ENCODE data around the gene BMP10. TPM values are rescaled to one million over a fixed set of nuclear protein-coding genes. Genes with fewer than 3 reads are reported as not detected.

Gene BMP10
- total and polyA plus RNA-seq, 8 donors: not detected

- DNase-seq (no peak), ATAC-seq (no peak)
- Histone ChIP-seq H3K4me3 (no peak overlapping the region), H3K36me3 (peaks cover 0 to 98% of the 10 kb centered on the region in 2 donors), H3K4me1 (peaks cover 0 to 7% of the 10 kb centered on the region in 2 donors), H3K9me3 (no peaks in the 10 kb centered on the region), H3K27me3 (no peaks in the 10 kb centered on the region), H3K27ac (peak overlapping the region in 1 of 2 donors; percentile 60)
- no peak for TF ChIP-seq CTCF (IDR thresholded peaks at IDR 0.05)
- intact Hi-C loops (cut with DNase I): no loop called here
Observed at GRCh38 chr2:68817306-68817705, 53.9 kb downstream of the BMP10 start.

Other genes starting within 250 kb of the BMP10 start
- not detected for gene PROKR1, start 227.8 kb downstream of the BMP10 start, total RNA-seq
- gene PROKR1, start 227.8 kb downstream of the BMP10 start, polyA plus RNA-seq (ENCODE audit: insufficient read length in 6 of 6): under 1 TPM; 0.04 to 0.14 (median 0.09) TPM
- gene ARHGAP25, start 136.6 kb downstream of the BMP10 start, total RNA-seq: 10 to 100 TPM; 16.5 to 43.5 TPM
- gene ARHGAP25, start 136.6 kb downstream of the BMP10 start, polyA plus RNA-seq (ENCODE audit: insufficient read length in 6 of 6): 10 to 100 TPM in 1 of 6 donors, 1 to 10 TPM in 5; 6.1 to 10.2 (median 8.9) TPM
- gene GKN2, start 81.5 kb upstream of the BMP10 start, total RNA-seq: 100 to 1,000 TPM; 130 to 181 TPM
- gene GKN2, start 81.5 kb upstream of the BMP10 start, polyA plus RNA-seq (ENCODE audit: insufficient read length in 6 of 6): 1 to 10 TPM; 1.1 to 2.9 (median 1.4) TPM
- gene GKN1, start 103.2 kb upstream of the BMP10 start, total RNA-seq: not detected
- gene GKN1, start 103.2 kb upstream of the BMP10 start, polyA plus RNA-seq (ENCODE audit: insufficient read length in 6 of 6): not detected
- gene ANTXR1, start 141.8 kb upstream of the BMP10 start, total RNA-seq: 100 to 1,000 TPM in 1 of 2 donors, 10 to 100 TPM in 1; 70.2 to 115 TPM
- gene ANTXR1, start 141.8 kb upstream of the BMP10 start, polyA plus RNA-seq (ENCODE audit: insufficient read length in 6 of 6): 10 to 100 TPM; 83.3 to 95.3 (median 87.3) TPM

Measured in left lung (tissue), 10 donors.